Stimulated activated CD8-positive, alpha-beta memory T cell treated with anti-CD3 and anti-CD28 coated beads, Interleukin-7, amount 100 ng/mL, for 48 hours (primary cell): ENCODE measurements around the gene EHD3.

Experiments used
- DNase-seq, 2 donors: peaks; one replicate each; pipeline ENCODE4 v3.0.0-alpha.2; 2020; ENCODE audit warnings: low read depth in 1 of 2; ENCODE audit errors: extremely low read depth in 1 of 2

Gene EHD3

DNA sequence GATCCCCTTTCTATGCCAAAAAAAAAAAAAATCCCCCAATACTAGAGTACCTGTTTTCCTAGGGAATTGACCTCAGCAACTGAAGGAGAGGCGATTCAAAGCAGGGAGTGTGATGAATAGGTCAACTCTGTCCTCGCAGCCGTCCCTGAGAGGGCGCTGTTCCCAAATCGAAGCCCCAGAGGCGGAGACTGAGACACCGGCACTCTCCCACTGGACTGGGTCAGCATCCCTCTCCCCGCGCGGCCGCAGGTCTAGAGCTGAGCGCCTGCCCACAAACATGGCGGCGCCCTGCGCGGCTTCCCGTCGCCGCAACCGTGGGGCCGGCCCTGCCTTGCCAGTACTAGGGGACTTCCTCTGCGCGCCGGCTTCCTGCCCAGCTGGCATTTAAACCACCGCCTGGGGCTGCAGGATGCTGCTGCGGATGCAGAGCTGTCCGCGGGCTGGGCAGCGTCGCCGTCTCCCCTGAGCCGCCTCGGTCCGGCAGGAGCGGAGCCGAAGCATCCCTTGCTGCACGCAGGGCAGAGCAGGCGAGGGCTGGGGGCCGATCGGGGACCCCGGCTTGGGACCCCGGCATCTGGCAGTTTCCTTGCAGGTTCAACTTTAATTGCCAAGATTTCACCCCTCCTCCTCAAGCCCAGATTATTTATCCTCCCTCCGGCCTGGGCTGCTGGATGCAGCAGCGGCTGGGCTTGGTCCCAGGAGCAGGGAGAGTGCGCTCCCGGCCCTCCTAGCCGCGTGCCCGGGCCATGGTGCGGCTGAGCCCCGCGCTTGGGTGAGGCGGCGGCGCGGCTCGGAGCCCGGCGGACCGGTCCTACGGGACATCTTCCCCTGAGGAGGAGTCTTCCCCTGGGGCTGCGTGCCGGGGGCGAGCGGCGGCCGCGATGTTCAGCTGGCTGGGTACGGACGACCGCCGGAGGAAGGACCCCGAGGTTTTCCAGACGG, at the start of gene EHD3:
Gene EHD3 (plus strand): TSS at position 412 of the 942 bp plus-strand sequence. CDS start 470 bp downstream, at position 882.
- DNase-seq, result peak; percentile 68 to 70

DNA sequence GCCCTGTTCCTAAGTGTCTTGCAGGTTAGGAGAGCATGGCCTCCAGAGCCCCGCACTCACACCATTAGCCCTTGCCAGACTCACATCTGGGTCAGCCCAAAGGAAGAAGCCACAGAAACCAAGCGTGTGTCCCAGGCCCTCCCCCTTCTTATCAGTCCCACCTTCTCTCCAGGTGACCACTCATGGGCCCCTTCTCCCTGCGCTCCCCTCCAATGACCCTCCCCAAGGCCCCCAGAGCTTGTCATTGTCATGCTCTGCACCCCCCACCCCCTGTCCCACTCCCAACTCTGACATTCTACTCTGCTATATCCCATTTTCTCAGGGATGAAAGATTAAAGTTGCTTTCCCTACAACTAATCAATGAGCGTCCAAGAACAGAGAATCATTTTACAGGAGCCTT, 46.8 kb upstream of the EHD3 start:
- DNase-seq, result no peak

DNA sequence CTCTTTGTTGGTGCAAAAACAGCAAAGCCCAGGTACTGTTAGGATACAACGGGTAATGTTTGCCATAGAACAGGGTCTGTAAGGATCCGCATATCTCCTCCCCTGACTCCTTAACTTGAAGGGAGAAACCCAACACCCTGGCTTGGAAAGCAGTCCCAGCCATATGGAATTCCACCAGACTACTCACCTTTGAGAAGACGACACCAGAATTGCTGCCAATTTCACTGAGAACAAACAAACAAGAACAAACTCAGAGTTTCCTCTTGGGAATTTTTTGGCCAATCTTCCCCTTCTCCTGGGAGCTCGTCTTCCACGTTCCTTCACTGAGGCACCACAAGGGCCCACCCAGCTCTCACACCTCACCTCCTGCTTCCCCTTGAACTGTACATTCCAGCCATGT, 45.8 kb upstream of the EHD3 start:
- DNase-seq, result no peak

DNA sequence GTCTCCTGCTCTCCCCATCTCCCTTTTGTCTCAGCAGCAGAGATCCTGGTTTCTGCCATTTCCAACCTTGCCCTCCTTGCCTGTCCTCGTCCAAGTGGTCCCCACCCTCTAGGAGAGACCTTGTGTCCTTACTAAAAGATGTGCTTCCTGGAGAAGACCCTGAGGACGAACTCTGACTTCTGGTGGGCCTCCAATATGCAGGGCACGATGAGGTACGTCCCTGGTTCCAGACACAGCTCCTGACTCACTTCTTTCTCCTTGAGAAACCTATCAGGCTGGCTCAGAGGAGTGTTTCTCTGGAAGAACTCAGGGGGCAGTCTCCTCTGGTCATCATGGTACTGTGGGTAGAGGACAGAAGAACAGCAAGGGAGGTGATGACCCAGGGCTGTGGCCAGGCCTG, 44.8 kb upstream of the EHD3 start:
- no peak for DNase-seq

DNA sequence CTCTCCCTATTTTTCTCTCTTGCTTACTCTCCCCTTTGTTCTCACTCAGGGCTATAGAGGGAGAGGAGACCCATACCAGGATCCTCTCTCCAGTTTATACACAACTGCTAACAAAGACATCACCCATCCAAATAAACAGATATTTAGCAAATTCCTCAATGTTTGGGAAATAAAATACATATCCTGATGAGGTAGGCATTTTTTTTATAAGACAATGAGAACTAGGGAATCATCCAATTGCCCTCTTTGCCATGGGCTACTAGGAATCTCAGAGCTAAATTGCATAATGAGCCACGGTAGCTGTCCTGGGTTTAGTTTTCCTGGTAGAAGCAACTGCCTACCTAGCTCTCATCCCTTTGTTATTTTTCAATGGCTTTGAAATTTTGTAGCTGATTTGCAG, 43.8 kb upstream of the EHD3 start:
- DNase-seq, result no peak

DNA sequence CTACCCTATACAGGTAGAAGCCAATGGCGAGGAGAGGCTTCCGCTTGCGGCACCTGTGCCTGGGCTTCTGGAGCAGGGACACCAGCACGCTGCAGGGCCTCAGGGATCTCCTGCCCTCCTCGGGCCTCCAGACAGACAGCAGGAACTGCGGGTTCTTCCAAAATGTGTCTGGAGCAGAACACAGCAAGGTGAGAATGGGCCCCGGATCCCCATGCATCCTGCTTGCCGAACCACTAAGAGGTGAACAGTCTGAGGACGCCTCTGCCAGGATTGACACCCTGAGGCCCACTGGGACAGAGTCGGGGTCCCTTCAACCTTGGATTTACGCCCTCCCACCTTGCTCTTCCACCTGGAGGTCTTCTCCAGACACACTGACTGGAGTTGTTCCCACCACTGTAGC, 42.0 kb upstream of the EHD3 start:
- no peak for DNase-seq

DNA sequence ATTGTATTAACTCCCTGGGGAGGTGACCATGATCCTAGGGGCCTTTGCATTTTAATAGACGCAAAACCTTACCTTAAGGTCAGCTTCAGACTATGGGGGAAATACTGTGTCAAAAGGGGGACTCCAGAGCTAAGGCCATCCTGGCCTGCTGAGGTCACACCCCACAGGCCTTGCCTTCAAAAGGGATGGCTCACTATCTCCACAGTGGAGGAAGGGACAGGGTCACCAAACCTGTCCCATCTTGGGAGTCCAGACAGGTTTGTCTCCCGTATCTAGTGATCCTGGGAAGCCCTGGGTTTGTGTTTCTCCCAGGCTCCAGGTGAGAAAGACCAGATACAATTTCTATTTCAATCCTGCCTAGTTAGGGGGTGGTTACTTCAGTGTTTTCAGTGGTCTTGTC, 41.6 kb upstream of the EHD3 start:
- DNase-seq, result no peak

DNA sequence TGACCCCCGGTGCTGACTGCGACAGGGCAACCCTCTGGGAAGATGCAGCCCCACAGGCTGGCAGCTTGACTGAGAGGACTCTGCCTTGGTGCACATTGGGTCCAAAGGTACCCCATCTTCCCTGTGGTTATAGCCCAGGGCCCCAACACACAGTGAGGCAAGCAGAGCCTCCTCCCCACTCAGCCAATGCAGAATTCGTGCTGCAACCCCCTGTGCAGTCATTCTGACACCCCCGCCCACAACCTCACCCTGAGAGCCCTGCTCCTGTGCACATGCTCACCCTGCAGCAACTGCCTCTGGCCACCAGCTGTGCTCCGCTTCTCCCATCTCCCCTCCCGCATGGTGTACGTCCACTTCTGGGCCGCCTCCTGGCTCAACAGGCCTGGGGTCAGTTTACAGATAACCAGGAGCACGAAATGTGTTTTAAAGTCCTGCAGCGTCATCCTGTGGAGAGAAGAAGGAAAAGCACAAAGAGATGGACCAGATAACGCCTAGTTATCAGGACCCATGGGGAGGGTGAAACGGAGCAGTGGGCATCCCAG, 41.0 kb upstream of the EHD3 start:
- DNase-seq, result no peak

DNA sequence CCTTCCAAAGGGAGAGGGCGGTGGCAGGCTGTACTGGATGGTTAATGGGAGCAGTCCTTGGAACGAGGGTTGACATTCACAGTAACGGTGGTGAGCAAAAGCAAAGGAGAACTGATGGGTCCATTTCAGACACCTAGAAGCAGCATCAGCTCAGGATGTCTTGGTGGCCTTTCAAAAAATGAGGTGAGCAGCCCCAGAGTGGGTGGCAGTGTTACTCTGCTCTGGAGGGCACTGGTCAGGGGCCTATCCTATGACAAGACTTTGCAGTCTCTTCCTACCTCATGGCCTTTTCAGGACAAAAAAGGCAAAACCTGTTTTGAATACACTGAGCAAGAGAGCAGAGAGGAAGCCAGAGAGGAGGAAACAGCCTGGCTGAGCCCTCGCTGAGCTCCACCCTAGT, 40.1 kb upstream of the EHD3 start:
- no peak for DNase-seq

DNA sequence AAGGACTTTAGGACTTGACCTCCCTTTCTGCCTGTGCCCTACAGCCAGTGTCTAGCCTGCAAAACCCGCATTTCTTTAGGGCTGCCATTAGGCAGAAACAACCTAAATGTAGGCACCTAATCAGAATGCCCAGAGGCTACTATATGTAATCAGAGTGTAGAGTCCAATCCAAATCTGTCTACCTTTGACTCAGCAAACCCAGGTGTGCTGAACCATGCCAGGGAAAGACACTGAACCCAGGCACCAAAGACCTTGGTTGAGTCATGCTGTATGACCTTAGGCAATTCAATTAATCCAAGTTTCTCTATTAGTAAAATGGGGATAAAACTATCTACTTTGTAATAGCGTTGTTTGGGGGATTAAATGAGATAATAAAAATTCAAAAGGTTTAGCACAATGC, 37.3 kb upstream of the EHD3 start:
- no peak for DNase-seq

DNA sequence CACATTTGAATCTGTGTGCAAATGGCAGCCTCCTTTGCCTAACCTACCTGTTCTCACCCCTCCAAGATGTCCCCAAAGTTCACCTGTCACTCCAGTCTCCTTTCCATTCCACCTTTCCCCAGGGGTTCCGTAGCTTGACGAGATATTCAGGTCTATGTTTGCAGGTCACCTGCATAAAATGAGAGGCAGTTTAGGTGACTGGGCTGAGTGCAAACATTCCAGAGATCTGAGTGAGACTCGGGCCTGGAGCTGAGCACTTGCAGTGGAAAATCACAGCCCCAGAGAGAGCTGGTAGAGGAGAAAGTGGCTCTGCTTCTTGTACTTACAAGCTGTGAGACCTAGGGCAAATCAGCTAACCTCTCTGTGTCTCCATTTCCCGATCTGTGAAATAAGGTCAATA, 36.8 kb upstream of the EHD3 start:
- no peak for DNase-seq

DNA sequence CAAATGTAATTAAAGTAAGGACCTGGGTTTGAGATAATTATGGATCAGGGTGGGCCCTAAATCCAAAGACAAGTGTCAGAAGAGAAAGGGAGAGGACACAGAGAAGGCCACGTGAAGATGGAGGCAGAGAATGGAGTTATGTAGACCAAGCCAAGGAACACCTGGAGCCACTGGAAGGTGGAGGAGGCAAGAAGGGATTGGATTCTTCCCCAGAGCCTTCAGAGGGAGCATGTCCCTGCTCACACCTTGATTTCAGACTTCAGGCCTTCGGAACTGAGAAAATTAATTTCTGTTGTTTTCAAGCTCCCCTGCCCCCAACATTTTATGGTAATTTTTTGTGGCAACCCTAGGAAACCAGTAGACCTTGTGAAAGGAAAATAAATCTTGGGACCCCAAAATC, 36.3 kb upstream of the EHD3 start:
- no peak for DNase-seq

DNA sequence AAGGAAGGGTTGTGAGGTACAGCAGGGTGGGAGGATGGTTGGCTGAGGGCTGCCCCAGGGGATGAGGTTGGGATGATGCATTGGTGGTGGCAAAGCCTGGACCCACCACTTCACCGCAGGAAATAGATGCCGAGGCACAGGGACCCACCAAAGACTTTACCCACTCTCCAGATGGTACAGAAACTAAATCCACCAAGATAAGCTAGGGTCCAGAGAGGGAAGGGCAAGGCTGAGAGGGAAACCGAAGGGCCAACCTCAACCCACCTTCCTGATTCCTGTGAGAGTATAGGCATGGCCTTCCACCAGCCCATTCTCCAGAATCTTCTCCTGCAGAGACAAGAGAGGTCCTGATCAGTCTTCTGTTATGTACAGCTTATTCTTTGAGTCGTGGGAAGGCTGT, 34.7 kb upstream of the EHD3 start:
- DNase-seq, result no peak

DNA sequence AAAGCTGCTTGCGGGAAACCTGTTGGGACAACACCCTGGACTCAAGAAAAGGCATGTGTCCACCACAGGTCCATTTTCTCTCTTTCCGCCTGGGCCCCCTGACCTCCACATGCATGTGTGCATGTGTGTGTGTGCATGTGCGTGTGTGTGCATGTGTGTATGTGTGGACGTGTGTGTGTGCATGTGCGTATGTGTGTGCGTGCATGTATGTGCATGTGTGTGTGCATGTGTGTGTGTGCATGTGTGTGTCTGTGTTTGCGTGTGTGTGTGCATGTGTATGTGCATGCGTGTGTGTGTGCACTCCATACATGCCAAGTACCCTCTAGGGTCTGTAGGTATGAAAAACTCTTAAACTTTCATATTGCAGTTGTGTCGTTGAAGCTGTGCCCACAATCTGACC, 33.0 kb upstream of the EHD3 start:
- no peak for DNase-seq

DNA sequence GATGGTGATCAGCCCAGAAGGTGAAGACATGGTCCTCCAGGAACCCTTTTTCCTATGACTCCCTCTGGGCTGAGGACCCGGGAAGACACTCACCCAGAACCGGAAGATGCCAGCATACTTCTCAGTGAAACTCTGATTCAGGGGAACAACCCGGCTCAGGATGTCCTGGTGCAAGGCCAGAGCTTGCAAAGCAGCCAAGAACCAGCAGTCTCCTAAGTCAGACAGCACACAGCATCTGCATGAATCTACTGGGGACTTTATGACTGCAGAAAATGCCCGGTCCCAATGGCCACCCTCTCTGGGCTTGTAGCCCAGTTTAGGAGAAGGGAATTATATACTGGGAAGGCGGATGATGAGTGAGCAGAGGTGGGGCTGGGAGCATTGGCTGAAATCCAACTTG, 31.9 kb upstream of the EHD3 start:
- DNase-seq, result no peak

DNA sequence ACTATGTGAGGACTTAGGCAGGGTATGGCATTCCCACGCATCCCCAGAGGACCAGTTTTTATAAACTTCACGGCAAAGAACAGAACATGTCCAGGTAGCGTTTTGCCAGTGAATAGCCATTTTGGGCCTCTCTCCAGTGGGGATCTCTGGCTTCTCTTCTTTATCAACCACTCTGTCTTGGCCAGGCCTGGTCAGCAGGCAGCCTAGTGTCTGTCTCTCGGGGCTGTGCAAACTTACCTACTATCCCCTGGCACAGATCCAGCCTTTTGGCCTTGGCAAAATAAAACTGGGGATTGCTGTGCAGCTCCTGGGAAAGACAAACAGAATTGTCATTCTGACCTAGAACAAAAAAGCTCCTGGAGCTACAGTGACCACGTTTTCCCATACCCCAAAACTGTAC, 31.1 kb upstream of the EHD3 start:
- no peak for DNase-seq

DNA sequence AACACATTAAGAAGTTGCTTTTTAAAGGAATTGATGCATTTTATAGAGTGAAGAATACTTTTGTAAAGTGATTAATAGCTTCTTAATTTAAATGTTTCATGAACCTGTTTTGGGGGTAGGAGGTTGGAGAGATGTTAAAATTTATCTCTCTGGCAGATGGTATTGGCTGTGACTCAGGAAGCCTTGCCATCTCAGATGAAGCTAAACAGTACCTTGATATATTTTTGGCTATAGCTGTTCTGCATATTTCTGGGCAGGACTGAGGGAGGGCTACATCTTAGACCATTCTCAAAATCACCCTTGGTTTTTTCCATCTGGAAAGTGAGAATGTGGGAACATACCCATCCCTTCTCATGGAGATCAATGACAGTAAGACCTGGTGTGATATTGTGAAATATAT, 30.0 kb upstream of the EHD3 start:
- no peak for DNase-seq

DNA sequence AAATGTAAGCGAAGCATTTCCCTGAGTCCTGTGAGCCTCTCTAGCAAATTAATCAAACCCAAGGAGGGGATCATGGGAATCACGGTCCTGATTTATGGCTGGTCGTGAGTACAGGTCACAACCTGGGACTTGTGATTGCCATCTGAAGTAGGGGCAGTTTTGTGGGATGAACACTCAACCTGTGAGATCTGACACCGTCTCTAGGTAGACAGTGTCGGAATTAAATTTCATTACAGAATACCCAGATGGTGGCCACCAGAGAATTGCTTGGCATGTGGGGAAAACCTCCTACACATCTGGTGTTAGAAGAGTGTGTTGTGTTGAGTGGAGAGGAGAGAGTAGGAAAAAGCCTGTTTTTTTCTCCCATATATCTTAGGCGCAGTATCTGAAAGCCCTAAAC, 29.2 kb upstream of the EHD3 start:
- DNase-seq, result no peak

DNA sequence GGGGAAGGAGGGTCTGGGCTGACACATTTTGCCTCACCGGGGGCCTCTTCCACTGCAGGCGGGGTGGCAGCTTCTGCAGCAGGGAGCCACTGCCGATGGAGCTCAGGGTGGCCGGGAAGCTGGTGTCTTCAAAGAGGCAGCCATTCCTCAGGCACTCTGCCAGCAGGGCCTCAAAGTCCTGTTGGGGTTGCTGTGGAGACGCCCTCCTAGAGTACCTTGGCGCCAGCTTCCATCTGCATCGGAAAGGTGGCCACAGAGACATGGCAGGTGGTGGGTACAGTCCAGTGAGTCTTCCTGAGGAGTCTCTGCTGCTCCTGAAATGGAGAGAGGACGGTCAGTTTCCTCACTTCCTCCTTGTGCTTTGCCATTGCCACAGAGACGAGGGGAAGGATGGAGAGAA, 28.8 kb upstream of the EHD3 start:
- no peak for DNase-seq

DNA sequence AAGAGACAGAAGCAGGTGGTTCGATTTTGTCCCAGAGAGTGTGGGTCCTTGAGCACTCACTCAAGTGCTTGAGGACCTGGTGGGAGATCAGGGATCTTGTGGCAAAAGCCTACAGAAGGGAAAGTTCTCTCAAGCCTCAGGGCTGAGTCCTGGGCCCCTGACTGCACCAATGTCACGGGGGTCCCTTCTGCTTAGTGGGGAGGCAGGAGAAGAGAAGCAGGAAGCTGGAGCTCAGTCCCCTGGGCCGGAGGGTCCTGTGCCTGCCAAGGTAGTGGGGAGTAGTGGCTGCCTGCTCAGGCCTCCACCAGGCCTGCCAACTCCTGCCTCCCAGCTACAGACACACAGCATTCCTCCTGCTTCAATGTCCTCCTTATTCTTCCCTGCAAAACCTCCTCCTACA, 28.3 kb upstream of the EHD3 start:
- no peak for DNase-seq

DNA sequence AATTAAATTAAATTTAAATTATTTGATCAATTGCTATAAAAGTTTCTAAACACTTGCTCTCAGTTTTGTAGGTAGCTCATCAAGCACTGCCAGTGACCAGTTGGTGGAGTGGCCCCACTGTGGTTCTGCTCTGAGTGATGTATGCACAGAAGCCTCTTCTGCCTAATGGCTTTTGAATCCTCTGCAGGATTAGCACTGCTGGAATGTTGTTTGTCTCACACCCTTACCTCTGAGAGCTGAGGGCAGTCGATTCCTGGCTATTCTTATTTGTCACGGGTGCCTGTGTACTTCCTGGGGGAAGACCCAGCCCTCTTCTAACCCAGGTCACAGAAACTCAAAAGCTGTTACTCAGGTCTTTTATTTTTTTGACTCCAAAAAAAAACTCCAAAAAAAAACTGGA, 26.2 kb upstream of the EHD3 start:
- no peak for DNase-seq

DNA sequence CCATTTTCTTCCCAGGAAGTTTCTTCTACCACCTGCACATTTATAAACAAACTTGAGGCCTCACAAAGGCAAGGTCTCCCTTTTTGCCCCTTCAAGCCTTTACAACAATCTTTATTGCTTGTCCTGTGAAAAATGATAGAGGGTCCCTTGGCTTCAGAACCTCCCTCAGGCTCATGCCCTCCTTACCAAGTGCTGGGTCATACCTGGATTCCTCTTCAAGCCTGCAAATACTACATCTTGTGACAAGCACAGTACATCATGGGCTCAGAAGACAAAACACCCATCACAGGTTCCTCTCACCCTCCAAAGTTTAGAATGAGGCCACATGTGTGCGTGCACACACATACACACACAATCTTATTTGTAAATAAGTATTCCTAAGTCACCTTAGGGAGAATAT, 25.7 kb upstream of the EHD3 start:
- no peak for DNase-seq
